ENCODE results near the gene KIF6.

DNA sequence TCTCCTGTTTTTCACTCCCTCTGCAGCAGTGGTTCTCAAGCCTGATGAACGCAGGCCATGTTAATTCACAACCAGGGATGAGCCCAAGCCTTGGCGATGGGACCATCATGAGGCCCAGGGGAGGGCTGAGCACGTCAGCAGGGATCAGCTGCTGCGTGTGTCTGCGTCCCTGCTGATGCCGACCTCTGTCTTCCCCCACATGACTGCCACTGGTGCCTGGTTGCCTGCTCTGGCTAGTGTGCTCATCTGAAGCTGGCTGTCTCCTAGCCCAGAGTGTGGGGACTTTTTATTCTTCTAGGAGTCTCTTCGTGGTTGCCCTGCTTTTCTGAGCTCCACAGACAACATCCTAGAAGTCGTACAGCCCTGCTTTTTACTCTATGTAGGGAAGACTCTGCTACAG lies 361.9 kb downstream of the KIF6 start:
- TF ChIP-seq CTCF (conservative IDR thresholded peaks at IDR 0.05; ENCODE audit: low read length) (no peak), EZH2phosphoT487 (IDR thresholded peaks at IDR 0.05; ENCODE audit: borderline replicate concordance) (no peak)

All from Loucy (cell line).